Fibroblast of lung (primary cell): ENCODE measurements around the gene ID4. TPM values are rescaled to one million over a fixed set of nuclear protein-coding genes. Genes with fewer than 3 reads are reported as not detected.

Experiments
- DNase-seq, 2 donors: peaks; one replicate each; pipeline versions ENCODE4 v3.0.0 to v3.0.0-alpha.2; 2010; ENCODE audit warnings: low read depth in 2 of 2
- H2AFZ ChIP-seq: 2 replicates; pipeline ENCODE4 v1.5.1; 2012; ENCODE audit warnings: low read length, control low read depth, inconsistent platforms
- H3K27ac ChIP-seq: 2 replicates; pipeline ENCODE4 v1.5.1; 2011; ENCODE audit warnings: low read length, control low read depth; ENCODE audit not compliant: insufficient read depth
- H3K27me3 ChIP-seq: 2 replicates; pipeline ENCODE4 v1.5.1; 2011; ENCODE audit warnings: mild to moderate bottlenecking, low read length; ENCODE audit not compliant: control insufficient read depth, insufficient read depth
- H3K36me3 ChIP-seq: 2 replicates; pipeline ENCODE4 v1.5.1; 2011; ENCODE audit warnings: low read length; ENCODE audit not compliant: control insufficient read depth, insufficient read depth
- H3K4me1 ChIP-seq: 2 replicates; pipeline ENCODE4 v1.5.1; 2011; ENCODE audit warnings: low read length; ENCODE audit not compliant: control insufficient read depth, insufficient read depth; ENCODE audit errors: extremely low read depth
- H3K4me2 ChIP-seq: 2 replicates; pipeline ENCODE4 v1.5.1; 2011; ENCODE audit warnings: low read length, control low read depth; ENCODE audit not compliant: insufficient read depth; ENCODE audit errors: extremely low read depth
- H3K4me3 ChIP-seq, 4 experiments: fragments of 200-600 bp in 1 of 4; sonication (generic) in 1 of 4; replicated peaks in 1 of 4; 2 replicates each; pipeline ENCODE4 v1.5.1; 2011 to 2016; ENCODE audit warnings: low read length in 4 of 4, low read depth in 3 of 4, mild to moderate bottlenecking in 3 of 4, control low read depth in 2 of 4, inconsistent platforms in 1 of 4, mixed read lengths in 1 of 4; ENCODE audit not compliant: insufficient read depth in 1 of 4; ENCODE audit errors: control extremely low read depth in 1 of 4
- H3K79me2 ChIP-seq: 2 replicates; pipeline ENCODE4 v1.5.1; 2012; ENCODE audit warnings: mild to moderate bottlenecking, low read length, inconsistent platforms; ENCODE audit not compliant: control insufficient read depth, insufficient read depth
- H3K9ac ChIP-seq: 2 replicates; pipeline ENCODE4 v1.5.1; 2011; ENCODE audit warnings: mild to moderate bottlenecking, low read length, control low read depth; ENCODE audit not compliant: insufficient read depth
- H3K9me3 ChIP-seq: 2 replicates; pipeline ENCODE4 v1.5.1; 2012; ENCODE audit warnings: low read depth, low read length; ENCODE audit not compliant: control insufficient read depth, insufficient read depth
- H4K20me1 ChIP-seq: 2 replicates; pipeline ENCODE4 v1.5.1; 2011; ENCODE audit warnings: low read length; ENCODE audit not compliant: control insufficient read depth, insufficient read depth; ENCODE audit errors: extremely low read depth
- EZH2 ChIP-seq: IDR thresholded peaks from 2 replicates; pipeline ENCODE4 v1.5.1; 2012; ENCODE audit warnings: low read length, control low read depth, mild to moderate bottlenecking; ENCODE audit errors: missing control alignments
- polyA plus RNA-seq, 2 donors: library from polyadenylated mRNA; depleted of rRNA in 1 of 2; stranded (reverse) in 1 of 2; unstranded in 1 of 2; fragments of >200 nt; gene quantifications; 2 replicates each; pipeline ENCODE4 v1.2.1, GENCODE V29; 2011 to 2012; ENCODE audit warnings: missing spikeins in 1 of 2
- total RNA-seq: library from RNA; depleted of rRNA; stranded (reverse); fragments of >200 nt; gene quantifications from 2 replicates; pipeline ENCODE4 v1.2.1, GENCODE V29; 2014
- TF ChIP-seq, protein P1 (sequence below), 2 donors: IDR thresholded peaks in 1 of 2; conservative IDR thresholded peaks in 1 of 2; 1 replicate in 1 of 2; 2 replicates in 1 of 2; pipeline ENCODE4 v1.5.1; 2011 to 2012; ENCODE audit warnings: low read length in 2 of 2, control low read depth in 1 of 2, inconsistent platforms in 1 of 2, low read depth in 1 of 2, mild to moderate bottlenecking in 1 of 2

The ID4 gene
- total and polyA plus RNA-seq, 2 donors (not counting 1 experiment from before 2014, with no cell fraction given): 0.51 to 0.83 TPM

DNA sequence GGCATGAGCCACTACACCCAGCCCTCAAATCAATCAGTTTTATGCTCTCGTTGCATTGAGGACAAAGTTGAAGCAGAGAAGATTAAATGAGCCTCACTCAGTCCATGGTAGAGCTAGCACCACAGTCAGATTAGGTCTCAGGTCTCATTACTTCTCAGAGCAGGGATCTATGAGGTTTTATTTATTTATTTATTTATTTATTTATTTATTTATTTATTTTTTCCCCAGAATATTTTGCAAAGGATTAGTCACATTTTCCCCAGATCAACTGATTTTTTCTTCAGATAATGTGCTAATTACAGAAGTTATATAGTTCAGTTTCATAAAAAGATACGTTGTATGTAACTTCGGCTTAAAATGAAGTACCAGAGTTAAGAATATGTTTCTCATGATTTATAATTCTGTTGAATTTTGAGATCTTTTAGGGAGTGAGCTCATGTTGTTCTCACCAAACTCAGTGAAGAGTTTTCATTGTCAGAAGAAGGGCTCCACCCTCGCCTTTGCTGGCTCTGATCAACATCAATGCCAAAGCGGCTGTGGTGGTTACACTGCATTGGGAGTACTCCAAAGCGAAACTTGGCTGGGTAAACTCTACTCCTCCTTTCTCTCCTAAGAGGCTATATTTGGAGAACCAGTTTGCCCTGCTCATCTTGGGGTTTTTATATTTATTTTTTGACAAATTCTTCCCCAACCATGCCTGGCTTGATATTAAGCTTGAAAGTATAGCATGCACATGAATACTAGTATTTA lies 12.9 kb upstream of the ID4 start:
- Histone ChIP-seq H3K27ac (no peak overlapping the region), H3K27me3 (no peaks in the 10 kb centered on the region), H4K20me1 (no peaks in the 10 kb centered on the region), H3K9me3 (no peaks in the 10 kb centered on the region), H3K4me2 (no peak overlapping the region), H3K36me3 (no peaks in the 10 kb centered on the region), H3K79me2 (no peaks in the 10 kb centered on the region), H3K9ac (no peak overlapping the region), H2AFZ (no peak overlapping the region), H3K4me1 (no peaks in the 10 kb centered on the region), H3K4me3 (no peak overlapping the region)
- TF ChIP-seq, protein P1, sequence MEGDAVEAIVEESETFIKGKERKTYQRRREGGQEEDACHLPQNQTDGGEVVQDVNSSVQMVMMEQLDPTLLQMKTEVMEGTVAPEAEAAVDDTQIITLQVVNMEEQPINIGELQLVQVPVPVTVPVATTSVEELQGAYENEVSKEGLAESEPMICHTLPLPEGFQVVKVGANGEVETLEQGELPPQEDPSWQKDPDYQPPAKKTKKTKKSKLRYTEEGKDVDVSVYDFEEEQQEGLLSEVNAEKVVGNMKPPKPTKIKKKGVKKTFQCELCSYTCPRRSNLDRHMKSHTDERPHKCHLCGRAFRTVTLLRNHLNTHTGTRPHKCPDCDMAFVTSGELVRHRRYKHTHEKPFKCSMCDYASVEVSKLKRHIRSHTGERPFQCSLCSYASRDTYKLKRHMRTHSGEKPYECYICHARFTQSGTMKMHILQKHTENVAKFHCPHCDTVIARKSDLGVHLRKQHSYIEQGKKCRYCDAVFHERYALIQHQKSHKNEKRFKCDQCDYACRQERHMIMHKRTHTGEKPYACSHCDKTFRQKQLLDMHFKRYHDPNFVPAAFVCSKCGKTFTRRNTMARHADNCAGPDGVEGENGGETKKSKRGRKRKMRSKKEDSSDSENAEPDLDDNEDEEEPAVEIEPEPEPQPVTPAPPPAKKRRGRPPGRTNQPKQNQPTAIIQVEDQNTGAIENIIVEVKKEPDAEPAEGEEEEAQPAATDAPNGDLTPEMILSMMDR (conservative IDR thresholded peaks at IDR 0.05 in 1 of 2, IDR thresholded peaks at IDR 0.05 in 1 of 2; ENCODE audit: low read depth in 1 of 2, low read length in 2 of 2): no peak
- no peak for TF ChIP-seq EZH2
- DNase-seq: no peak

DNA sequence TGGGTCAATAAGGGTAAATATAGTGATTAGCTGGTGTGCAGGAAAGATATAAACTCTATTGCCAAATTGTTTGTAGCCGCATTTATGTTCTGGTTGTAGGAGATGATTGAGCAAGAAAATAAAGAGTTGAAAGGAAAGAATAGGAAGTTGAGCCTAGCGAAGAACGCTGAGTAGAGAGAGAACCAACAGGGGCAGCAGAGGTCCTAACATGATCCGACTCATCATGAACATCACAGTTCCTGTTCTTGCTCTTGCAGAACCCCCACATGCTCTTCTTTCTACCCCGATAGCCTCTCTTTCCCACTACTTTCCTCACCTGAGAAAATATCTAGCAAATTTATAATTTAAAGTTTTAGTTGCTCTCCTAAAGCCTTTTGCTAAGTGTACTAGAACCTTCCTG lies 9.9 kb upstream of the ID4 start:
- Histone ChIP-seq H4K20me1 (no peaks in the 10 kb centered on the region), H3K4me2 (no peak overlapping the region), H3K36me3 (no peaks in the 10 kb centered on the region), H3K79me2 (no peaks in the 10 kb centered on the region), H3K27ac (no peak overlapping the region), H3K4me1 (no peaks in the 10 kb centered on the region), H3K27me3 (no peaks in the 10 kb centered on the region), H3K9me3 (no peaks in the 10 kb centered on the region), H3K4me3 (no peak overlapping the region), H2AFZ (no peak overlapping the region), H3K9ac (no peak overlapping the region)
- no peak for DNase-seq
- TF ChIP-seq EZH2: no peak
- TF ChIP-seq, protein P1 (conservative IDR thresholded peaks at IDR 0.05 in 1 of 2, IDR thresholded peaks at IDR 0.05 in 1 of 2; ENCODE audit: low read depth in 1 of 2, low read length in 2 of 2): no peak

DNA sequence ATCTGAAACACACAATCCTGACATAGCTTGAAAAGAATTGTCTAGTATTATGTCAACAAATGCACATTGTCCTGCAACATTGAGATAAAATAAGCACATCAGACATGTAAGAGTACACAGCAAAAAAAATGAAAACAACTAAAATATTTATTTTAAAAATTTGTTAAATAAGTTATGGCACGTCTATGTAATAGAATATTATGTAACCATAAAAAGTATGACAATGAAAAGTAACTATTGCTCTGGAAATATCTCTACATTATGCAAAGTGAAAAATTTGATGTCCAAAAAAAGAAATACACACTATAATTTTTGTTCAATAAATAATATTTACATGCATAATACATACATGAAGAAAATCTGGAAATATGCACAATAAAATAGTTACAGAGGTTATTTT lies 9.3 kb upstream of the ID4 start:
- Histone ChIP-seq H3K27ac (no peak overlapping the region), H3K4me1 (no peaks in the 10 kb centered on the region), H3K9ac (no peak overlapping the region), H3K4me2 (no peak overlapping the region), H3K36me3 (no peaks in the 10 kb centered on the region), H4K20me1 (no peaks in the 10 kb centered on the region), H3K27me3 (no peaks in the 10 kb centered on the region), H3K4me3 (no peak overlapping the region), H2AFZ (no peak overlapping the region), H3K79me2 (no peaks in the 10 kb centered on the region), H3K9me3 (no peaks in the 10 kb centered on the region)
- no peak for TF ChIP-seq EZH2
- TF ChIP-seq, protein P1 (conservative IDR thresholded peaks at IDR 0.05 in 1 of 2, IDR thresholded peaks at IDR 0.05 in 1 of 2; ENCODE audit: low read depth in 1 of 2, low read length in 2 of 2): no peak
- no peak for DNase-seq
